Naive thymus-derived CD8-positive, alpha-beta T cell (primary cell): ENCODE results near the gene NELL1. TPM values are rescaled to one million over a fixed set of nuclear protein-coding genes. Genes with fewer than 3 reads are reported as not detected.

Source experiments
- ATAC-seq, 2 donors: fragments of 150-1000 bp; cut with Tn5 transposase in 1 of 2; sonication (Bioruptor Pico), chemical (Tn5 transposase) in 1 of 2; 1 replicate in 1 of 2; 2 replicates in 1 of 2; pipeline ENCODE4 v1.10.0; 2021; ENCODE audit warnings: mild to moderate bottlenecking in 2 of 2, moderate library complexity in 2 of 2
- POLR2A ChIA-PET: fragments of 350-600 bp; sonication (Branson Sonifier 250); formaldehyde crosslinking; loops from one replicate; lab custom pipeline; 2021; ENCODE audit warnings: antibody characterized with exemption; lab: Charles Lee
- DNase-seq, 10 donors: peaks; one replicate each; pipeline versions ENCODE4 v3.0.0 to v3.0.0-alpha.2; 2020 to 2022
- H3K27ac Mint-ChIP-seq, 10 donors: one replicate each; pipeline ENCODE4 v1.8.0; 2020 to 2022; ENCODE audit warnings: mild to moderate bottlenecking in 10 of 10, mixed read lengths in 10 of 10, moderate library complexity in 4 of 10, inconsistent platforms in 1 of 10
- H3K27me3 Mint-ChIP-seq, 5 donors: one replicate each; pipeline ENCODE4 v1.8.0; 2021 to 2022; ENCODE audit warnings: mixed read lengths in 5 of 5
- H3K36me3 Mint-ChIP-seq, 3 donors: one replicate each; pipeline ENCODE4 v1.8.0; 2020 to 2022; ENCODE audit warnings: mixed read lengths in 3 of 3, mild to moderate bottlenecking in 2 of 3, inconsistent platforms in 1 of 3
- H3K4me1 Mint-ChIP-seq, 4 donors: one replicate each; pipeline ENCODE4 v1.8.0; 2021 to 2022; ENCODE audit warnings: mixed read lengths in 4 of 4
- H3K4me3 Mint-ChIP-seq, 10 donors: one replicate each; pipeline ENCODE4 v1.8.0; 2020 to 2022; ENCODE audit warnings: mild to moderate bottlenecking in 10 of 10, mixed read lengths in 10 of 10, moderate library complexity in 6 of 10, inconsistent platforms in 1 of 10
- H3K9me3 Mint-ChIP-seq, 9 donors: one replicate each; pipeline ENCODE4 v1.8.0; 2020 to 2022; ENCODE audit warnings: mixed read lengths in 9 of 9, mild to moderate bottlenecking in 3 of 9, inconsistent platforms in 1 of 9, moderate library complexity in 1 of 9
- polyA plus RNA-seq, 3 donors: library from polyadenylated mRNA; unstranded; fragments of 300-500 nt; fragmentation: Illumina TruSeq; gene quantifications; one replicate each; pipeline ENCODE4 v1.2.3, GENCODE V29; 2021
- total RNA-seq, 8 experiments: library from RNA in 2 of 8; stranded (reverse) in 2 of 8; gene quantifications; one replicate each; pipeline ENCODE4 v1.2.3 and lab custom pipeline; 2021 to 2026

Gene NELL1
- total and polyA plus RNA-seq, 5 experiments from 2014 or later: not detected

GRCh38 chr11:21602699-21603098 is 933.3 kb downstream of the NELL1 start:
- POLR2A ChIA-PET: no interaction called here
- H3K9me3 Mint-ChIP-seq: peaks cover 0 to 7% (median 2%) of the 10 kb centered on the region in 9 donors

DNA sequence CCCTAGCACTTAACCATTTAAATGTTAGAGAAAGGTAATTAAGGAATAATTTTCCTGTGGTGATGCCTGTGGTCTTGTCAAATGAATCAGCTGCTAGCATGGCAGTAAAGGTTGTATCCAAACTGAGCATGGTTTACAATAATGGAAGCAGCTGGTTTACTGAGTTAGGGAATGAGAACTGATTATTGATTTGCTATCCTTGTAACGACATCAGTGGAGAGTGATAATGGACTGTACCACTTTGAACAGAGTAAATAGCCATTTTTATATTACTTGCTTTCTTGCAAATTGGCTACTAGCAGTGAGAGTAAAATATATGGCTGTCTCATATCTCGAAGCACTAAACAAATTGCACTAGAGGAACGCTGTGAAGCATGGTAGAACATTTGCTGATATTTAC is 934.5 kb downstream of the NELL1 start:
- Mint-ChIP-seq H3K27ac (no peak overlapping the region), H3K36me3 (peaks cover 0 to 2% (median 0%) of the 10 kb centered on the region in 3 donors), H3K27me3 (no peaks in the 10 kb centered on the region), H3K4me1 (no peaks in the 10 kb centered on the region), H3K4me3 (no peak overlapping the region), H3K9me3 (peaks cover 0 to 6% (median 2%) of the 10 kb centered on the region in 9 donors)
- ATAC-seq: no peak
- POLR2A ChIA-PET: no interaction called here
- no peak for DNase-seq

More at GRCh38 chr11:21602699-21603098, 933.3 kb downstream of the NELL1 start:
- Mint-ChIP-seq H3K27me3 (no peaks in the 10 kb centered on the region), H3K27ac (no peak overlapping the region), H3K4me3 (no peak overlapping the region), H3K4me1 (no peaks in the 10 kb centered on the region), H3K36me3 (peaks cover 0 to 2% (median 0%) of the 10 kb centered on the region in 3 donors)
- no peak for ATAC-seq
- DNase-seq: no peak

DNA sequence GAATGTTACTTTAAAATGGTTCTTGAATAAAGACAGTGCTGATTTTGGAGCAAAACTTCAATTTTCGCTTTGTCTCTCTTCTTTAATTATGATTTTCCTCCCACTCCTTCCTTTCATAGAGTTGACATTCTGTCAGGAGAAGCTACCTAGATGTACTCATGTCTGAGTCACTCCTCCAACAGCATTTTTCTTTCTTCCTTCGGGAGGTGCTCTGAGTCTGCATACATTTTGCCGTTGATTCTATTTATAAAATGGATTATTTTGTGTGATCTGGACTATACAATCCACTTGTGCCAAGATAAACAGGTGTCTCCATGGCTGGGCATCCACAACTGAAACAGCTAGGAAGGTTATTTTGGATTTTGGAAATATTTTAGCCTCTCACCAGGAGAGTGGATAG is 935.2 kb downstream of the NELL1 start:
- ATAC-seq (no peak), DNase-seq (no peak)
- POLR2A ChIA-PET: no interaction called here
- Mint-ChIP-seq H3K9me3 (peaks cover 0 to 7% (median 2%) of the 10 kb centered on the region in 9 donors), H3K4me3 (no peak overlapping the region), H3K27me3 (no peaks in the 10 kb centered on the region), H3K4me1 (no peaks in the 10 kb centered on the region), H3K36me3 (peaks cover 0 to 2% (median 0%) of the 10 kb centered on the region in 3 donors), H3K27ac (no peak overlapping the region)

DNA sequence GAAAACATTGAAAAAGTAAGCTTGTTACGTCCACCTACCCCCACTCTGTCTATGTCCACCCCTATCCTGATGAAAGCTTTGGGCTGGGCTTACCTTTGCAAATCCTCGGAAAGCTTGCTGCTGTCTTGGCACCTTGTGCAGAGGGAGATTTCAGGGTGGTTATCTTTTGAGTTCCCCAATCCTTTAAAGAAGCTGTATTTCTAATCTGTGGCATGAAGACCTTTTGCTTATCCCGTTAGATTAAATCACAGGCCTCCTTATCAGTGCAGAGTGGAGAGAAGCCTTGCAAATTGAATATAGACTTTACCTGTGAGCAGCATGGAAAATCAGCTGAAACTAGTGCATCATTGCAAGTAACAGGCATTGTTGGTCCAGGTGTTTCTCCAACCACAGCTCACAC is 942.9 kb downstream of the NELL1 start:
- no peak overlapping the region for H3K4me3 Mint-ChIP-seq

DNA sequence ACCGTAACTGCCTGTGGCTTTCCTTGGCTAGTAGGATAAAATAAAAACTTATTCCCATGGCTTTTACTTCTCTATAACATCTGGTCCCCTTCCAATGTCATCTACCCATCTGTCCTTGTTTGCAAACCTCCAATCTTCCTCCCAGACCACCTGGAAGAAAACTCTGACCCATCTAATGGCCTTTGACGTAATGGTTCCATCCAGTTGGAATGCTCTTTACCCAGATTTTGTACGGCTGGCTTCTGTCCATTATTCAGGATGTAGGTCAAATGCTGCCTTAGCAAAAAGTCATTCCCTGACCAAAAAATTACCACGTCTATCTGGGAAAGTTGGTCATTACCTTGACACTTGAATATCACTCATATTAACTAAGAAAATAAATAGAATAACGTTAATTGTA is 945.6 kb downstream of the NELL1 start:
- H3K4me1 Mint-ChIP-seq: peaks cover 0 to 4% (median 0%) of the 10 kb centered on the region in 4 donors
- H3K9me3 Mint-ChIP-seq: peaks cover 0 to 10% (median 0%) of the 10 kb centered on the region in 9 donors
- DNase-seq: no peak
- ATAC-seq: no peak
- POLR2A ChIA-PET: no interaction called here
- no peak overlapping the region for H3K4me3 Mint-ChIP-seq
- no peaks in the 10 kb centered on the region for H3K36me3 Mint-ChIP-seq
- no peaks in the 10 kb centered on the region for H3K27me3 Mint-ChIP-seq
- no peak overlapping the region for H3K27ac Mint-ChIP-seq

More for the DNA sequence above, 942.9 kb downstream of the NELL1 start:
- POLR2A ChIA-PET: no interaction called here
- DNase-seq (no peak), ATAC-seq (no peak)
- Mint-ChIP-seq H3K27ac (no peak overlapping the region), H3K36me3 (no peaks in the 10 kb centered on the region), H3K9me3 (peaks cover 0 to 8% (median 0%) of the 10 kb centered on the region in 9 donors), H3K4me1 (peaks cover 0 to 4% (median 0%) of the 10 kb centered on the region in 4 donors), H3K27me3 (no peaks in the 10 kb centered on the region)

DNA sequence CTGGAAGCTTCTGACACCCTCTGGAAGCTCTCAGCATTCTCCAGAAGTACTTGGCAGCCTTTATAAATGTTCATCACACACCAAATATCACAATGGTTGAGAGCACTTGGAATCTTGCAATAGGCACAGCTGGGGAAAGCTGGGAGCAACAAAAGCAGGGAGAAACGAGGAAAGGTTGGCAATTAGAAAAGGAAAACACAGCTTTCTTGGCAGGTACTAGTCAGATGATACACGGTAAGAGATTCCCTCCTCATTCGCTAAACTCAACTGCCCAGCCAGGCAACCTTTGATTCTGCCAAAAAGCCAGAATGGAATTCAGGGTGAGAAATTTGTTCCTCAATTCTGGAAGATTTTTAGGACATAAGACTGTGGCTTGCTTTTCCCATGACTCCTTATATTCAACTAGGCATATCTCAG is 946.6 kb downstream of the NELL1 start:
- Mint-ChIP-seq H3K4me1 (peaks cover 0 to 4% (median 0%) of the 10 kb centered on the region in 4 donors), H3K27ac (no peak overlapping the region), H3K9me3 (peaks cover 0 to 10% (median 0%) of the 10 kb centered on the region in 9 donors), H3K27me3 (no peaks in the 10 kb centered on the region), H3K4me3 (no peak overlapping the region), H3K36me3 (no peaks in the 10 kb centered on the region)
- ATAC-seq: no peak
- POLR2A ChIA-PET: no interaction called here
- no peak for DNase-seq

DNA sequence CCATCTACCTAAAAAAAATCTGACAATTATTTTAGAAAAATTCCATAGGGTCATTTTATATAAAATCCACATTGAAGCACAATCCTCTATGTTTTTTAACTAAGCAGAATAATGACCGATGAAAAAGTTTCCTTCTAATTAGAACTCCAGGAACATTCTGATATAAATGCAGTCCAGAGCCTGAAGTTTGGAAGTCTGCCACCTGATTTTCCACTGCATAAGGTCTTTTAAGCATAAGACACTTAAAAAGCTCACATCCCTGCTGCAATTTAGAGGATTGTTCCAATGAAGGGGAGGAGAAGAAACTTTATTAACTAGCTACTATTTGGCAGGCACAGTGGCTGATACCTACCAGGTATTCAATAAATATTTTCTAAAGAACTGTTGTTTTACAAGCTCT is 953.2 kb downstream of the NELL1 start:
- ATAC-seq (no peak), DNase-seq (no peak)
- Mint-ChIP-seq H3K9me3 (peaks cover 0 to 17% (median 0%) of the 10 kb centered on the region in 9 donors), H3K36me3 (no peaks in the 10 kb centered on the region), H3K27ac (no peak overlapping the region), H3K4me1 (peaks cover 0 to 5% (median 0%) of the 10 kb centered on the region in 4 donors), H3K27me3 (no peaks in the 10 kb centered on the region), H3K4me3 (no peak overlapping the region)
- POLR2A ChIA-PET: no interaction called here

DNA sequence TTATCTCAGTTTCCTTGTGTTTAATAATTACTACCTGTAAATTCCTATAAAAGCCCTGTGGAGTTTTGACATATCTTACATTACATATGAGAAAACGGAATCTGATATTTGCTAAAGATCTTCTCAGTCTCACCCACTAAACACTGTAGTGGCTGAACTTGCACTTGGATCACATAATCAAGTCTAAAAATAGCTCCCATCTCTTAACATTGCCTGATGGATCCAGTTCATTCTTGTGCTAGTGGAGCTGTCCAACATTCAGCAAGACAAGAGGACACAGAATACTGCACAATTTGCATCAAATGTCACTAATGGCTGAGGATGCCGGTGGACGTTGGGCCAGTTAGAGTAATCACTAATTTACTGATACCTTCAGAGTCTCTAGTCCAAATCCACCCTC is 953.6 kb downstream of the NELL1 start:
- no peak for ATAC-seq

More for the DNA sequence above, 953.6 kb downstream of the NELL1 start:
- no peak overlapping the region for H3K4me3 Mint-ChIP-seq
- H3K27ac Mint-ChIP-seq: no peak overlapping the region
- H3K36me3 Mint-ChIP-seq: no peaks in the 10 kb centered on the region
- H3K9me3 Mint-ChIP-seq: peaks cover 0 to 22% (median 0%) of the 10 kb centered on the region in 9 donors
- DNase-seq: no peak
- H3K27me3 Mint-ChIP-seq: no peaks in the 10 kb centered on the region
- peaks cover 0 to 5% (median 0%) of the 10 kb centered on the region in 4 donors for H3K4me1 Mint-ChIP-seq
- POLR2A ChIA-PET: no interaction called here

Other genes with a start within 250 kb of the NELL1 start
- gene SLC6A5, start 70.0 kb upstream of the NELL1 start, total RNA-seq: not detected
- gene SLC6A5, start 70.0 kb upstream of the NELL1 start, polyA plus RNA-seq: not detected